Measurements from ENCODE around the gene RNF150.

DNA sequence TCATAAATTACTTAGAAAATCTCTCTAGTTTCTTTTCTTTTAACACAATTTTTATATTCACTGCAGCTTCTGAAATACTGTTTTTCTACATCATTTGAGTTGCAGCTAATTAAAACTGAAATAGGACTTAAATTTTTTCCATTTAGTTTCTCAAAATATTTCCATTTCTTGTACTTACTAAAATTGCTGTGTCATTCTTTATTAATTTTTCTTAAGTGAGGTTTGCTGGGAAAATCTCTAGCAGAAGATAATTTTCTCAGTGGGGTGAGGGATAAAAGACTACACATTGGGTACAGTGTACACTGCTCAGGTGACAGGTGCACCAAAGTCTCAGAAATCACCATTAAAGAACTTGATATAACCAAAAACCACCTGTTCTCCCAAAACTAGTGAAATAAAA lies 57.7 kb downstream of the RNF150 start:
- no peak for TF ChIP-seq EP300 (IDR thresholded peaks at IDR 0.05; ENCODE audit: borderline replicate concordance in 1 of 2, low read depth in 2 of 2, low read length in 2 of 2)
- TF ChIP-seq SP1 (IDR thresholded peaks at IDR 0.05; ENCODE audit: low read depth, low read length) = no peak
- TF ChIP-seq, protein P1, sequence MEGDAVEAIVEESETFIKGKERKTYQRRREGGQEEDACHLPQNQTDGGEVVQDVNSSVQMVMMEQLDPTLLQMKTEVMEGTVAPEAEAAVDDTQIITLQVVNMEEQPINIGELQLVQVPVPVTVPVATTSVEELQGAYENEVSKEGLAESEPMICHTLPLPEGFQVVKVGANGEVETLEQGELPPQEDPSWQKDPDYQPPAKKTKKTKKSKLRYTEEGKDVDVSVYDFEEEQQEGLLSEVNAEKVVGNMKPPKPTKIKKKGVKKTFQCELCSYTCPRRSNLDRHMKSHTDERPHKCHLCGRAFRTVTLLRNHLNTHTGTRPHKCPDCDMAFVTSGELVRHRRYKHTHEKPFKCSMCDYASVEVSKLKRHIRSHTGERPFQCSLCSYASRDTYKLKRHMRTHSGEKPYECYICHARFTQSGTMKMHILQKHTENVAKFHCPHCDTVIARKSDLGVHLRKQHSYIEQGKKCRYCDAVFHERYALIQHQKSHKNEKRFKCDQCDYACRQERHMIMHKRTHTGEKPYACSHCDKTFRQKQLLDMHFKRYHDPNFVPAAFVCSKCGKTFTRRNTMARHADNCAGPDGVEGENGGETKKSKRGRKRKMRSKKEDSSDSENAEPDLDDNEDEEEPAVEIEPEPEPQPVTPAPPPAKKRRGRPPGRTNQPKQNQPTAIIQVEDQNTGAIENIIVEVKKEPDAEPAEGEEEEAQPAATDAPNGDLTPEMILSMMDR (IDR thresholded peaks at IDR 0.05; ENCODE audit: control extremely low read depth in 1 of 3, insufficient read depth in 1 of 3, low read depth in 1 of 3, low read length in 3 of 3) = no peak
- TF ChIP-seq JUN (IDR thresholded peaks at IDR 0.05; ENCODE audit: low read depth, low read length) = no peak
- TF ChIP-seq RFX5 (IDR thresholded peaks at IDR 0.05; ENCODE audit: borderline replicate concordance, low read depth, low read length) = no peak
- TF ChIP-seq RAD21 (IDR thresholded peaks at IDR 0.05 in 1 of 2, conservative IDR thresholded peaks at IDR 0.05 in 1 of 2; ENCODE audit: low read depth in 2 of 2, low read length in 2 of 2) = no peak
- TF ChIP-seq KDM1A (IDR thresholded peaks at IDR 0.05; ENCODE audit: borderline replicate concordance, low read length) = no peak
- TF ChIP-seq POLR2AphosphoS5 (IDR thresholded peaks at IDR 0.05; ENCODE audit: low read depth, low read length) = no peak
- TF ChIP-seq POLR2A (IDR thresholded peaks at IDR 0.05; ENCODE audit: control extremely low read depth in 1 of 2, low read depth in 2 of 2, low read length in 2 of 2) = no peak
- TF ChIP-seq, protein P2, sequence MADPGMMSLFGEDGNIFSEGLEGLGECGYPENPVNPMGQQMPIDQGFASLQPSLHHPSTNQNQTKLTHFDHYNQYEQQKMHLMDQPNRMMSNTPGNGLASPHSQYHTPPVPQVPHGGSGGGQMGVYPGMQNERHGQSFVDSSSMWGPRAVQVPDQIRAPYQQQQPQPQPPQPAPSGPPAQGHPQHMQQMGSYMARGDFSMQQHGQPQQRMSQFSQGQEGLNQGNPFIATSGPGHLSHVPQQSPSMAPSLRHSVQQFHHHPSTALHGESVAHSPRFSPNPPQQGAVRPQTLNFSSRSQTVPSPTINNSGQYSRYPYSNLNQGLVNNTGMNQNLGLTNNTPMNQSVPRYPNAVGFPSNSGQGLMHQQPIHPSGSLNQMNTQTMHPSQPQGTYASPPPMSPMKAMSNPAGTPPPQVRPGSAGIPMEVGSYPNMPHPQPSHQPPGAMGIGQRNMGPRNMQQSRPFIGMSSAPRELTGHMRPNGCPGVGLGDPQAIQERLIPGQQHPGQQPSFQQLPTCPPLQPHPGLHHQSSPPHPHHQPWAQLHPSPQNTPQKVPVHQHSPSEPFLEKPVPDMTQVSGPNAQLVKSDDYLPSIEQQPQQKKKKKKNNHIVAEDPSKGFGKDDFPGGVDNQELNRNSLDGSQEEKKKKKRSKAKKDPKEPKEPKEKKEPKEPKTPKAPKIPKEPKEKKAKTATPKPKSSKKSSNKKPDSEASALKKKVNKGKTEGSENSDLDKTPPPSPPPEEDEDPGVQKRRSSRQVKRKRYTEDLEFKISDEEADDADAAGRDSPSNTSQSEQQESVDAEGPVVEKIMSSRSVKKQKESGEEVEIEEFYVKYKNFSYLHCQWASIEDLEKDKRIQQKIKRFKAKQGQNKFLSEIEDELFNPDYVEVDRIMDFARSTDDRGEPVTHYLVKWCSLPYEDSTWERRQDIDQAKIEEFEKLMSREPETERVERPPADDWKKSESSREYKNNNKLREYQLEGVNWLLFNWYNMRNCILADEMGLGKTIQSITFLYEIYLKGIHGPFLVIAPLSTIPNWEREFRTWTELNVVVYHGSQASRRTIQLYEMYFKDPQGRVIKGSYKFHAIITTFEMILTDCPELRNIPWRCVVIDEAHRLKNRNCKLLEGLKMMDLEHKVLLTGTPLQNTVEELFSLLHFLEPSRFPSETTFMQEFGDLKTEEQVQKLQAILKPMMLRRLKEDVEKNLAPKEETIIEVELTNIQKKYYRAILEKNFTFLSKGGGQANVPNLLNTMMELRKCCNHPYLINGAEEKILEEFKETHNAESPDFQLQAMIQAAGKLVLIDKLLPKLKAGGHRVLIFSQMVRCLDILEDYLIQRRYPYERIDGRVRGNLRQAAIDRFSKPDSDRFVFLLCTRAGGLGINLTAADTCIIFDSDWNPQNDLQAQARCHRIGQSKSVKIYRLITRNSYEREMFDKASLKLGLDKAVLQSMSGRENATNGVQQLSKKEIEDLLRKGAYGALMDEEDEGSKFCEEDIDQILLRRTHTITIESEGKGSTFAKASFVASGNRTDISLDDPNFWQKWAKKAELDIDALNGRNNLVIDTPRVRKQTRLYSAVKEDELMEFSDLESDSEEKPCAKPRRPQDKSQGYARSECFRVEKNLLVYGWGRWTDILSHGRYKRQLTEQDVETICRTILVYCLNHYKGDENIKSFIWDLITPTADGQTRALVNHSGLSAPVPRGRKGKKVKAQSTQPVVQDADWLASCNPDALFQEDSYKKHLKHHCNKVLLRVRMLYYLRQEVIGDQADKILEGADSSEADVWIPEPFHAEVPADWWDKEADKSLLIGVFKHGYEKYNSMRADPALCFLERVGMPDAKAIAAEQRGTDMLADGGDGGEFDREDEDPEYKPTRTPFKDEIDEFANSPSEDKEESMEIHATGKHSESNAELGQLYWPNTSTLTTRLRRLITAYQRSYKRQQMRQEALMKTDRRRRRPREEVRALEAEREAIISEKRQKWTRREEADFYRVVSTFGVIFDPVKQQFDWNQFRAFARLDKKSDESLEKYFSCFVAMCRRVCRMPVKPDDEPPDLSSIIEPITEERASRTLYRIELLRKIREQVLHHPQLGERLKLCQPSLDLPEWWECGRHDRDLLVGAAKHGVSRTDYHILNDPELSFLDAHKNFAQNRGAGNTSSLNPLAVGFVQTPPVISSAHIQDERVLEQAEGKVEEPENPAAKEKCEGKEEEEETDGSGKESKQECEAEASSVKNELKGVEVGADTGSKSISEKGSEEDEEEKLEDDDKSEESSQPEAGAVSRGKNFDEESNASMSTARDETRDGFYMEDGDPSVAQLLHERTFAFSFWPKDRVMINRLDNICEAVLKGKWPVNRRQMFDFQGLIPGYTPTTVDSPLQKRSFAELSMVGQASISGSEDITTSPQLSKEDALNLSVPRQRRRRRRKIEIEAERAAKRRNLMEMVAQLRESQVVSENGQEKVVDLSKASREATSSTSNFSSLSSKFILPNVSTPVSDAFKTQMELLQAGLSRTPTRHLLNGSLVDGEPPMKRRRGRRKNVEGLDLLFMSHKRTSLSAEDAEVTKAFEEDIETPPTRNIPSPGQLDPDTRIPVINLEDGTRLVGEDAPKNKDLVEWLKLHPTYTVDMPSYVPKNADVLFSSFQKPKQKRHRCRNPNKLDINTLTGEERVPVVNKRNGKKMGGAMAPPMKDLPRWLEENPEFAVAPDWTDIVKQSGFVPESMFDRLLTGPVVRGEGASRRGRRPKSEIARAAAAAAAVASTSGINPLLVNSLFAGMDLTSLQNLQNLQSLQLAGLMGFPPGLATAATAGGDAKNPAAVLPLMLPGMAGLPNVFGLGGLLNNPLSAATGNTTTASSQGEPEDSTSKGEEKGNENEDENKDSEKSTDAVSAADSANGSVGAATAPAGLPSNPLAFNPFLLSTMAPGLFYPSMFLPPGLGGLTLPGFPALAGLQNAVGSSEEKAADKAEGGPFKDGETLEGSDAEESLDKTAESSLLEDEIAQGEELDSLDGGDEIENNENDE (IDR thresholded peaks at IDR 0.05; ENCODE audit: insufficient replicate concordance, low read length) = no peak
- no peak for TF ChIP-seq RNF2 (IDR thresholded peaks at IDR 0.05; ENCODE audit: borderline replicate concordance, low read depth, low read length, missing control alignments, poor library complexity, severe bottlenecking)

Measured in H1 (cell line).